ENCODE results near the gene TRIM28. TPM values are rescaled to one million over a fixed set of nuclear protein-coding genes. Genes with fewer than 3 reads are reported as not detected.

The TRIM28 gene
- total RNA-seq, 1 experiment from 2014 or later, result 908 TPM

- TF ChIP-seq RAD21 (IDR thresholded peaks at IDR 0.05; ENCODE audit: low read depth), result no peak
- no peak for TF ChIP-seq ZNF274 (IDR thresholded peaks at IDR 0.05; ENCODE audit: low read depth, low read length)
- no peak for TF ChIP-seq SRF (IDR thresholded peaks at IDR 0.05; ENCODE audit: low read depth)
Measured at GRCh38 chr19:58551123-58551497, 7.2 kb downstream of the TRIM28 start (continued).

DNA sequence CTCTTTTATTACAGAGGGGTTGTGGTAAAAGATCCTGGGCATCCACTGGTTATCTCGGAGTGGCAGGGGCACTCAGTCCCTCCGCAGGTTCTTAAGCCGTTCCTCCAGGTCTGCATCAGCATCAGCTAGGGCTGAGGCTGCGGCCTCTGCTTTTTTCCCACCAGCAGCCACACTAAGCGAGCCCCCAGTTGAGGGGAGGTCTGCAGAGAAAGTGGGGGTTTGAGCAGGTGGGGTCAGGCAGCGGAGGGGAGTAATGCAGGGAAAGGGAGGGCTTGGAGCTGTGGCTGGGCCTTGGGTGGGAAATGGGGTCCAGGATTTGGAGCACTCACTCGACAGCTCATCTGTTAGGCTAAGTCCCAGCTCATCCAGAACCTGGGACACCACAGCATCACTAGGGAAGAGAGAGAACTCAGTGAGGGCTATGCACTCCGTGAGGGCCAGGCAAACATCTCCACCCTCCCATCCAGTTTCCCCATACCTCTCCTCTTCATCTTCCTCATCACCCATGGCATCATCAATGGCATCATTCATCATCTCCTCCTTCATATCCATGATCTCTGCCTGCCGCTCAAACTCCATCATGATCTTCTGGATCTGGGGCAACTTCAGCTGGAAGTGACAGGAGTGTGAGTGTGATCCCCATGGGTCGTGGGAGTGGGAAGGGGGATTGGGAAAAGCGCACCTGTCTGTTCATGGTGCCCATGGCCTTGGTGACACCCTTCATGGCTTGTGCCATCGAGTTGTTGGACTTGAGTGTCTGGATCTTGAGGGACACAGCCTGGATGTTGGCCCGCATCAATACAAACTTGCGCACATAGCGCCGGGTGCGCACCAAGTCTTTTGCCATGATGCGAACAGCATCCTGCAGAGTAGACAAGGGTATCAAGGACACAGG, 8.0 kb downstream of the TRIM28 start:
- no peaks in the 10 kb centered on the region for H3K9me2 ChIP-seq (ENCODE audit: insufficient read depth)
- peaks cover 15 to 29% of the 10 kb centered on the region in 2 experiments; a peak in 3 of 4 replicates for H3K4me1 ChIP-seq (ENCODE audit: control insufficient read depth in 1 of 2, insufficient read depth in 2 of 2, low read length in 2 of 2)
- H4K20me1 ChIP-seq (ENCODE audit: insufficient read depth), result peaks cover 12% of the 10 kb centered on the region; the same call in 1 of the 2 replicates
- no peaks in the 10 kb centered on the region for H3K27me3 ChIP-seq (ENCODE audit: insufficient read depth, low read length)
- BruUV-seq (replicated peaks), result TSS peak; percentile 23
- POLR2A ChIA-PET, result no interaction called here
- DNase-seq (ENCODE audit: low read depth, low spot score) (no peak), ATAC-seq (no peak)
- H3K4me2 ChIP-seq (ENCODE audit: low read length), result no peak overlapping the region
- peaks cover 74% of the 10 kb centered on the region for H3K79me2 ChIP-seq (ENCODE audit: insufficient read depth, low read length)
- no peaks in the 10 kb centered on the region for H3K9me3 ChIP-seq (ENCODE audit: control insufficient read depth in 1 of 2, insufficient read depth in 1 of 2, low read depth in 1 of 2, low read length in 2 of 2)
- intact Hi-C loops (cut with micrococcal nuclease), result no loop called here
- RAD21 ChIA-PET (ENCODE audit: low non-redundant PET in 1 of 2, low total read pairs in 2 of 2, uncharacterized antibody in 2 of 2, unreplicated experiment in 2 of 2), result no interaction called here
- TF ChIP-seq POLR2AphosphoS5 (IDR thresholded peaks at IDR 0.05; ENCODE audit: low read depth, low read length) (peak; percentile 41; the same call in 1 of the 2 replicates), CBX3 (IDR thresholded peaks at IDR 0.05; ENCODE audit: low read depth) (no peak)
- H3K9ac ChIP-seq (ENCODE audit: low read length), result no peak overlapping the region
- peaks cover 46 to 64% of the 10 kb centered on the region in 2 experiments; a peak in 3 of 4 replicates for H3K36me3 ChIP-seq (ENCODE audit: control insufficient read depth in 1 of 2, insufficient read depth in 2 of 2, low read length in 2 of 2)
- H3K27ac ChIP-seq (ENCODE audit: low read depth, low read length), result no peak overlapping the region
- no peak overlapping the region for H3K4me3 ChIP-seq (replicated peaks in 1 of 2; ENCODE audit: low read depth in 1 of 2, low read length in 2 of 2)
- CTCF ChIA-PET, result interaction anchor here (1.2 kb wide), 1 partner anchor 32 kb away, joined by 3 read pairs; the partner anchor contains the start of gene ZBTB45
- no peak overlapping the region for H2AFZ ChIP-seq (ENCODE audit: low read depth, low read length, poor library complexity, severe bottlenecking)

DNA sequence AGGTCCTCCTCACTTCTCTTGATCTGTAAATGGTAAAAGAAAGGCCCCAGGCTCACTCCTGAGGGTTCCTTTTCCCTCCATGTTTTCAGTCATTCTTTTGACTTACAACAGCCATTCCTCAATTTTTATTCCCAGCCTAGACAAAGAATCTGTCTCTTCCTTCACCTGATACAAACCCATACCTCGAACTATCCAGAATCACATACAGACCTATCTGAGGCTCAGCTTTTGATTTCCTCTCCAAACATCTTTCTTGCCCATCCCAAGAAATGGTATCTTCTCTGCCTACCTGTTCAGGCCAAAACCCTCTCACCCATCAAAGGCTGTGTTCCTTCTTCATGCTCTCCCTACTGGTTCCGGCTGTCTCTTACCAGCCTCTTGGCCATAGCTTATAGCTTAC, 8.8 kb downstream of the TRIM28 start:
- Histone ChIP-seq H3K9ac (ENCODE audit: low read length) (no peak overlapping the region), H3K9me2 (ENCODE audit: insufficient read depth) (no peaks in the 10 kb centered on the region), H2AFZ (ENCODE audit: low read depth, low read length, poor library complexity, severe bottlenecking) (no peak overlapping the region), H3K27ac (ENCODE audit: low read depth, low read length) (no peak overlapping the region), H4K20me1 (ENCODE audit: insufficient read depth) (peaks cover 4% of the 10 kb centered on the region; the same call in 1 of the 2 replicates), H3K4me2 (ENCODE audit: low read length) (no peak overlapping the region), H3K27me3 (ENCODE audit: insufficient read depth, low read length) (no peaks in the 10 kb centered on the region), H3K4me3 (replicated peaks in 1 of 2; ENCODE audit: low read depth in 1 of 2, low read length in 2 of 2) (no peak overlapping the region), H3K79me2 (ENCODE audit: insufficient read depth, low read length) (peaks cover 74% of the 10 kb centered on the region), H3K36me3 (ENCODE audit: control insufficient read depth in 1 of 2, insufficient read depth in 2 of 2, low read length in 2 of 2) (peaks cover 39 to 60% of the 10 kb centered on the region in 2 experiments; a peak in 3 of 4 replicates), H3K4me1 (ENCODE audit: control insufficient read depth in 1 of 2, insufficient read depth in 2 of 2, low read length in 2 of 2) (peaks cover 19 to 35% of the 10 kb centered on the region in 2 experiments; a peak in 3 of 4 replicates), H3K9me3 (ENCODE audit: control insufficient read depth in 1 of 2, insufficient read depth in 1 of 2, low read depth in 1 of 2, low read length in 2 of 2) (no peaks in the 10 kb centered on the region)
- POLR2A ChIA-PET, result interaction anchor here (1.9 to 3.3 kb wide), 2 partner anchors 9 to 33 kb away, joined by 11 to 33 read pairs; partner anchors contain the start of genes TRIM28 and ZBTB45
- ATAC-seq (no peak), DNase-seq (ENCODE audit: low read depth, low spot score) (no peak)
- no peak for TF ChIP-seq POLR2A (IDR thresholded peaks at IDR 0.05; ENCODE audit: borderline replicate concordance, extremely low read depth, insufficient read depth, insufficient read length)
- TF ChIP-seq TCF7L2 (IDR thresholded peaks at IDR 0.05; ENCODE audit: borderline replicate concordance, extremely low read depth, insufficient read depth, insufficient read length), result no peak
- TF ChIP-seq SIN3A (IDR thresholded peaks at IDR 0.05; ENCODE audit: low read depth), result no peak
- no peak for TF ChIP-seq EZH2phosphoT487 (IDR thresholded peaks at IDR 0.05; ENCODE audit: borderline replicate concordance)
- TF ChIP-seq ZNF274 (IDR thresholded peaks at IDR 0.05; ENCODE audit: low read depth, low read length), result no peak
- TF ChIP-seq CBX3 (IDR thresholded peaks at IDR 0.05; ENCODE audit: low read depth), result no peak
- CTCF ChIA-PET, result no interaction called here
- BruUV-seq (replicated peaks), result no TSS peak
- intact Hi-C loops (cut with micrococcal nuclease), result no loop called here
- RAD21 ChIA-PET (ENCODE audit: low non-redundant PET in 1 of 2, low total read pairs in 2 of 2, uncharacterized antibody in 2 of 2, unreplicated experiment in 2 of 2), result no interaction called here

All from HCT116 (cell line).